Glutamatergic neuron (in vitro differentiated cells): ENCODE measurements around the gene GCA. TPM values are rescaled to one million over a fixed set of nuclear protein-coding genes. Genes with fewer than 3 reads are reported as not detected.

ENCODE experiments used
- DNase-seq: peaks from one replicate; pipeline ENCODE4 v3.0.0; 2022
- H3K27ac Mint-ChIP-seq: one replicate; pipeline ENCODE4 v1.8.0; 2020; ENCODE audit warnings: mild to moderate bottlenecking, mixed read lengths, inconsistent platforms; ENCODE audit not compliant: unreplicated experiment
- H3K27me3 Mint-ChIP-seq: one replicate; pipeline ENCODE4 v1.8.0; 2020; ENCODE audit warnings: mild to moderate bottlenecking, moderate library complexity, mixed read lengths, inconsistent platforms; ENCODE audit not compliant: unreplicated experiment
- H3K36me3 Mint-ChIP-seq: one replicate; pipeline ENCODE4 v1.8.0; 2020; ENCODE audit warnings: mild to moderate bottlenecking, mixed read lengths, inconsistent platforms; ENCODE audit not compliant: unreplicated experiment
- H3K4me1 Mint-ChIP-seq: one replicate; pipeline ENCODE4 v1.8.0; 2020; ENCODE audit warnings: mild to moderate bottlenecking, low read depth, mixed read lengths, inconsistent platforms; ENCODE audit not compliant: unreplicated experiment
- H3K4me3 Mint-ChIP-seq: one replicate; pipeline ENCODE4 v1.8.0; 2020; ENCODE audit warnings: mild to moderate bottlenecking, mixed read lengths, inconsistent platforms; ENCODE audit not compliant: unreplicated experiment
- H3K9me3 Mint-ChIP-seq: one replicate; pipeline ENCODE4 v1.8.0; 2020; ENCODE audit warnings: mild to moderate bottlenecking, moderate library complexity, mixed read lengths, inconsistent platforms; ENCODE audit not compliant: unreplicated experiment
- CTCF ChIP-seq: fragments of 200-600 bp; sonication (generic); IDR thresholded peaks from one replicate; pipeline ENCODE4 v1.5.0; 2021; ENCODE audit not compliant: partially characterized antibody, unreplicated experiment
- total RNA-seq: library from RNA; stranded (reverse); fragmentation: NEBNext Ultra II Directional; extraction: Animal tissue kit (Norgen Biotek cat#: 25700); gene quantifications from one replicate; pipeline ENCODE4 v1.2.1, GENCODE V29; 2021; ENCODE audit not compliant: unreplicated experiment

Gene GCA
- total RNA-seq, 1 donor from 2014 or later = 19.7 TPM

- Mint-ChIP-seq H3K27me3 (peaks cover 3% of the 10 kb centered on the region), H3K4me1 (peaks cover 4% of the 10 kb centered on the region), H3K4me3 (no peak overlapping the region), H3K36me3 (no peaks in the 10 kb centered on the region), H3K9me3 (peaks cover 3% of the 10 kb centered on the region), H3K27ac (no peak overlapping the region)
- no peak for DNase-seq
- TF ChIP-seq CTCF = no peak
Observed at GRCh38 chr2:162342321-162342720, 1.6 kb upstream of the GCA start.

GRCh38 chr2:162342841-162343240 is 1.1 kb upstream of the GCA start:
- TF ChIP-seq CTCF = no peak
- H3K36me3 Mint-ChIP-seq = no peaks in the 10 kb centered on the region
- H3K27me3 Mint-ChIP-seq = peaks cover 3% of the 10 kb centered on the region
- H3K27ac Mint-ChIP-seq = no peak overlapping the region
- peaks cover 4% of the 10 kb centered on the region for H3K4me1 Mint-ChIP-seq
- DNase-seq = no peak
- H3K9me3 Mint-ChIP-seq = peaks cover 3% of the 10 kb centered on the region
- H3K4me3 Mint-ChIP-seq = no peak overlapping the region

GRCh38 chr2:162343492-162343823 is 474 bp upstream of the GCA start:
- no peak for DNase-seq
- TF ChIP-seq CTCF = no peak
- no peaks in the 10 kb centered on the region for H3K36me3 Mint-ChIP-seq
- peak overlapping the region; percentile 92 for H3K4me3 Mint-ChIP-seq
- H3K27me3 Mint-ChIP-seq = peaks cover 3% of the 10 kb centered on the region
- peaks cover 4% of the 10 kb centered on the region for H3K4me1 Mint-ChIP-seq
- H3K9me3 Mint-ChIP-seq = peaks cover 3% of the 10 kb centered on the region
- no peak overlapping the region for H3K27ac Mint-ChIP-seq

GRCh38 chr2:162344617-162344950 is 652 bp downstream of the GCA start:
- DNase-seq = no peak
- Mint-ChIP-seq H3K27me3 (peaks cover 3% of the 10 kb centered on the region), H3K4me3 (peak overlapping the region; percentile 92)

GRCh38 chr2:162365392-162365791 is 21.5 kb downstream of the GCA start:
- Mint-ChIP-seq H3K9me3 (no peaks in the 10 kb centered on the region), H3K27me3 (no peaks in the 10 kb centered on the region), H3K4me3 (no peak overlapping the region), H3K27ac (no peak overlapping the region), H3K36me3 (no peaks in the 10 kb centered on the region), H3K4me1 (no peaks in the 10 kb centered on the region)
- DNase-seq = no peak
- TF ChIP-seq CTCF = no peak

More at GRCh38 chr2:162344617-162344950, 652 bp downstream of the GCA start:
- Mint-ChIP-seq H3K4me1 (peaks cover 4% of the 10 kb centered on the region), H3K36me3 (no peaks in the 10 kb centered on the region), H3K9me3 (peaks cover 3% of the 10 kb centered on the region), H3K27ac (no peak overlapping the region)
- TF ChIP-seq CTCF = no peak
